Thyroid gland (tissue), 4 donors: Measurements from ENCODE around the gene KIF21A.

ENCODE experiments used
- POLR2A ChIP-seq, 2 donors: fragments of 450-650 bp; IDR thresholded peaks; one replicate each; pipeline ENCODE4 v1.6.1; 2017; ENCODE audit warnings: antibody characterized with exemption in 2 of 2, mild to moderate bottlenecking in 2 of 2, moderate library complexity in 1 of 2
- TF ChIP-seq, protein P1 (sequence below), 6 experiments: fragments of 200-600 bp in 3 of 6; fragments of 450-650 bp in 3 of 6; sonication (generic) in 3 of 6; IDR thresholded peaks; one replicate each; pipeline ENCODE4 v1.5.1; 2016 to 2019; ENCODE audit warnings: antibody characterized with exemption in 6 of 6, mild to moderate bottlenecking in 2 of 6, inconsistent platforms in 1 of 6, moderate library complexity in 1 of 6

GRCh38 chr12:39287817-39288216, 155.1 kb downstream of the KIF21A start:
- TF ChIP-seq, protein P1, sequence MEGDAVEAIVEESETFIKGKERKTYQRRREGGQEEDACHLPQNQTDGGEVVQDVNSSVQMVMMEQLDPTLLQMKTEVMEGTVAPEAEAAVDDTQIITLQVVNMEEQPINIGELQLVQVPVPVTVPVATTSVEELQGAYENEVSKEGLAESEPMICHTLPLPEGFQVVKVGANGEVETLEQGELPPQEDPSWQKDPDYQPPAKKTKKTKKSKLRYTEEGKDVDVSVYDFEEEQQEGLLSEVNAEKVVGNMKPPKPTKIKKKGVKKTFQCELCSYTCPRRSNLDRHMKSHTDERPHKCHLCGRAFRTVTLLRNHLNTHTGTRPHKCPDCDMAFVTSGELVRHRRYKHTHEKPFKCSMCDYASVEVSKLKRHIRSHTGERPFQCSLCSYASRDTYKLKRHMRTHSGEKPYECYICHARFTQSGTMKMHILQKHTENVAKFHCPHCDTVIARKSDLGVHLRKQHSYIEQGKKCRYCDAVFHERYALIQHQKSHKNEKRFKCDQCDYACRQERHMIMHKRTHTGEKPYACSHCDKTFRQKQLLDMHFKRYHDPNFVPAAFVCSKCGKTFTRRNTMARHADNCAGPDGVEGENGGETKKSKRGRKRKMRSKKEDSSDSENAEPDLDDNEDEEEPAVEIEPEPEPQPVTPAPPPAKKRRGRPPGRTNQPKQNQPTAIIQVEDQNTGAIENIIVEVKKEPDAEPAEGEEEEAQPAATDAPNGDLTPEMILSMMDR (IDR thresholded peaks at IDR 0.05), result no peak
- TF ChIP-seq POLR2A (IDR thresholded peaks at IDR 0.05), result no peak
